ENCODE measurements around the gene ZNF462.

GRCh38 chr9:106835840-106836239 is 27.1 kb upstream of the ZNF462 start:
- TF ChIP-seq POLR2A (IDR thresholded peaks at IDR 0.05): no peak
- TF ChIP-seq, protein P1, sequence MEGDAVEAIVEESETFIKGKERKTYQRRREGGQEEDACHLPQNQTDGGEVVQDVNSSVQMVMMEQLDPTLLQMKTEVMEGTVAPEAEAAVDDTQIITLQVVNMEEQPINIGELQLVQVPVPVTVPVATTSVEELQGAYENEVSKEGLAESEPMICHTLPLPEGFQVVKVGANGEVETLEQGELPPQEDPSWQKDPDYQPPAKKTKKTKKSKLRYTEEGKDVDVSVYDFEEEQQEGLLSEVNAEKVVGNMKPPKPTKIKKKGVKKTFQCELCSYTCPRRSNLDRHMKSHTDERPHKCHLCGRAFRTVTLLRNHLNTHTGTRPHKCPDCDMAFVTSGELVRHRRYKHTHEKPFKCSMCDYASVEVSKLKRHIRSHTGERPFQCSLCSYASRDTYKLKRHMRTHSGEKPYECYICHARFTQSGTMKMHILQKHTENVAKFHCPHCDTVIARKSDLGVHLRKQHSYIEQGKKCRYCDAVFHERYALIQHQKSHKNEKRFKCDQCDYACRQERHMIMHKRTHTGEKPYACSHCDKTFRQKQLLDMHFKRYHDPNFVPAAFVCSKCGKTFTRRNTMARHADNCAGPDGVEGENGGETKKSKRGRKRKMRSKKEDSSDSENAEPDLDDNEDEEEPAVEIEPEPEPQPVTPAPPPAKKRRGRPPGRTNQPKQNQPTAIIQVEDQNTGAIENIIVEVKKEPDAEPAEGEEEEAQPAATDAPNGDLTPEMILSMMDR (IDR thresholded peaks at IDR 0.05): no peak
